Memory B cell (primary cell): Measurements from ENCODE around the gene KCNF1.

Experiments
- ATAC-seq: fragments of 150-1000 bp; cut with Tn5 transposase; 2 replicates; pipeline ENCODE4 v1.10.0; 2021; ENCODE audit warnings: low read depth, mild to moderate bottlenecking, moderate library complexity
- DNase-seq, 2 donors: peaks; one replicate each; pipeline ENCODE4 v3.0.0; 2022; ENCODE audit warnings: low spot score in 2 of 2
- H3K27ac Mint-ChIP-seq: one replicate; pipeline ENCODE4 v1.8.0; 2022; ENCODE audit warnings: mild to moderate bottlenecking, moderate library complexity, mixed read lengths
- H3K27me3 Mint-ChIP-seq: one replicate; pipeline ENCODE4 v1.8.0; 2022; ENCODE audit warnings: mixed read lengths
- H3K36me3 Mint-ChIP-seq: one replicate; pipeline ENCODE4 v1.8.0; 2022; ENCODE audit warnings: mild to moderate bottlenecking, mixed read lengths
- H3K4me1 Mint-ChIP-seq: one replicate; pipeline ENCODE4 v1.8.0; 2022; ENCODE audit warnings: mixed read lengths
- H3K4me3 Mint-ChIP-seq: one replicate; pipeline ENCODE4 v1.8.0; 2022; ENCODE audit warnings: mild to moderate bottlenecking, moderate library complexity, mixed read lengths
- H3K9me3 Mint-ChIP-seq: one replicate; pipeline ENCODE4 v1.8.0; 2022; ENCODE audit warnings: mixed read lengths

The KCNF1 gene

GRCh38 chr2:10926191-10926820, 14.6 kb downstream of the KCNF1 start:
- no peak for ATAC-seq
- H3K27me3 Mint-ChIP-seq: peaks cover 12% of the 10 kb centered on the region
- H3K4me1 Mint-ChIP-seq: no peaks in the 10 kb centered on the region
- H3K4me3 Mint-ChIP-seq: no peak overlapping the region
- no peak for DNase-seq
- H3K27ac Mint-ChIP-seq: no peak overlapping the region
- H3K36me3 Mint-ChIP-seq: no peaks in the 10 kb centered on the region
- peaks cover 2% of the 10 kb centered on the region for H3K9me3 Mint-ChIP-seq

DNA sequence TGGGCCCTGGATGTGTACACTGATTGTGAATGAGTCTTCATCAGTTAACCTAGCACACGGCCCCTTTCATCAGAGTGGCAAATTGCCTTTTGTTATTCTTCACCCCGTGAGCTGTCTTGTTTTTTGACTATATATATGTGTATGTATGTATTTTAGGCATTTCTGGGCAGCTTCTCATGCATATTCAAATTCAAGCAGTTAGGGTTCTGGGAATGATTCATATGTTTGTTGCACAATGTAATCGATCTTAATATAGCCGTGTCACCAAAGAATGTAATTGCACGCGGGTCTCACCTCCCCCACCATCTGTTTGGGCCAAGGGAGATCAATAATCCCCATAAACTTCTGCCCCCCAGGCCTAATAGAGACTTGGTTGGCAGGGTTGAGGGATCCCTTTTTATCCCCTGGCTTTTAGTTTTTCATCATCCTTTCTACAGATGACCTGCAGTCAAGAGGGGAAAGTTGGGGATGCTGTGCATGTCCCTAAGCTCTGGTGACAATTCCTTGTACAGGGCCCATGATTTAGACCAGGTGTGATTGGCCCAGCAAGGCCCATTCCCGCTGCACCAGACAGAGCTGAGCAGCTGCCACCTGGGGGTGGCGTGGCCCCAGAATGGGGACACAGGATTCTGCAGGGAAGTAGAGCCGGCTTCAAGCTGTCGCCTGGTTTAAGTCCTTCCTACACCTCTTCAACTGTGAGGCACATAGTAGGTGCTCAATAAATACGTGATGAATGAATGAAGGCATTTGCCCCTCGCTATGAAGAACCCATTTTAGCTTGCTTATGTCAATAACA, 19.2 kb downstream of the KCNF1 start:
- Mint-ChIP-seq H3K9me3 (peaks cover 2% of the 10 kb centered on the region), H3K4me3 (no peak overlapping the region), H3K27me3 (peaks cover 13% of the 10 kb centered on the region), H3K27ac (no peak overlapping the region), H3K4me1 (no peaks in the 10 kb centered on the region), H3K36me3 (no peaks in the 10 kb centered on the region)
- DNase-seq (no peak), ATAC-seq (no peak)

- H3K4me3 Mint-ChIP-seq: no peak overlapping the region
- ATAC-seq: no peak
- H3K4me1 Mint-ChIP-seq: no peaks in the 10 kb centered on the region
- no peak for DNase-seq
- H3K27ac Mint-ChIP-seq: no peak overlapping the region
- H3K27me3 Mint-ChIP-seq: peaks cover 16% of the 10 kb centered on the region
- H3K9me3 Mint-ChIP-seq: peaks cover 2% of the 10 kb centered on the region
- no peaks in the 10 kb centered on the region for H3K36me3 Mint-ChIP-seq
Observed at GRCh38 chr2:10931710-10932255, 20.0 kb downstream of the KCNF1 start.

DNA sequence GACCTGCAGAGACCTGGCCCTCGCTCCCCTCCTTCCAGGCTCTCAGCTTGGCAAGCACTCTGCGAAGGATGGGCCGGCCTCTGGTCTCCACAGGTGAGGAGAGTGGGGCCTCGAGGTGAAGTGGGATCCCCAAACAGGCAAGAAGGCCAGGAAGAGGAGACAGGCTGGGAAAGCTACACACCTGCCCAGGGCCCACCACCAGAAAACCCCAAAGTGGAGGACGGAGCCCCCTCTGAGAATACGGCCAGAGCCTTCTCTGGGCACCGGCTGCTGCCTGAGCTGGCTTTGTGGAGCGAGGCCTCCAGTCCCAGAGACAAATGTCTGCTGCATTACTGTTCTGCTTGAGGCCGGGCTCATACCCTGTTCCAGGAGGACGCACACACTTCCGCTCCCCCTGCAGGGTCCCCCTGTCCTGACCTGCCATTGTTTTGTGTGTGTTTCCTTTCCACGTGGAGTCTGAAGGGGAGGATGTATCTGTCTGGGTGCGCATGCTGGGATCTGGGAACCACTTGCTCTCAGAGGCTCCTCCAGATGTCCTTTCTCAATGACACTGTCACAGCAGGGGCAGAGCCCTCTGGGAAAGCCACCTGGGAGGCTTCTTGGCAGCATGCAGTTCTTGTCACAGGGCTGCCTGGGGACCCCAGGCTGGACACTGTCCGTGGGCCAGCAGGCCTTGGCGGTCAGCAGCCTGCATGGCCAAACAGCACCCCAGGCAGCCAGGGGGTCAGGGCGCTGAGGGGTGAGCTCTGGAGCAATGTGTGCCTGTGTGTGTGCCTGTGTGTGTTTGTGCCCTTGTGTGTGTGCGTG, 20.8 kb downstream of the KCNF1 start:
- no peak overlapping the region for H3K27ac Mint-ChIP-seq
- no peak for DNase-seq
- peaks cover 16% of the 10 kb centered on the region for H3K27me3 Mint-ChIP-seq
- H3K4me1 Mint-ChIP-seq: no peaks in the 10 kb centered on the region
- ATAC-seq: no peak
- peaks cover 2% of the 10 kb centered on the region for H3K9me3 Mint-ChIP-seq
- no peaks in the 10 kb centered on the region for H3K36me3 Mint-ChIP-seq
- H3K4me3 Mint-ChIP-seq: no peak overlapping the region

- ATAC-seq (no peak), DNase-seq (no peak)
- Mint-ChIP-seq H3K27me3 (peaks cover 13% of the 10 kb centered on the region), H3K27ac (no peak overlapping the region), H3K9me3 (no peaks in the 10 kb centered on the region), H3K4me3 (no peak overlapping the region), H3K4me1 (no peaks in the 10 kb centered on the region), H3K36me3 (no peaks in the 10 kb centered on the region)
Observed at GRCh38 chr2:10933700-10934225, 22.0 kb downstream of the KCNF1 start.

- DNase-seq (no peak), ATAC-seq (no peak)
- Mint-ChIP-seq H3K4me1 (no peaks in the 10 kb centered on the region), H3K36me3 (peaks cover 2% of the 10 kb centered on the region), H3K27ac (no peak overlapping the region), H3K4me3 (no peak overlapping the region), H3K27me3 (peaks cover 13% of the 10 kb centered on the region), H3K9me3 (peaks cover 6% of the 10 kb centered on the region)
Observed at GRCh38 chr2:10934308-10934978, 22.7 kb downstream of the KCNF1 start.

DNA sequence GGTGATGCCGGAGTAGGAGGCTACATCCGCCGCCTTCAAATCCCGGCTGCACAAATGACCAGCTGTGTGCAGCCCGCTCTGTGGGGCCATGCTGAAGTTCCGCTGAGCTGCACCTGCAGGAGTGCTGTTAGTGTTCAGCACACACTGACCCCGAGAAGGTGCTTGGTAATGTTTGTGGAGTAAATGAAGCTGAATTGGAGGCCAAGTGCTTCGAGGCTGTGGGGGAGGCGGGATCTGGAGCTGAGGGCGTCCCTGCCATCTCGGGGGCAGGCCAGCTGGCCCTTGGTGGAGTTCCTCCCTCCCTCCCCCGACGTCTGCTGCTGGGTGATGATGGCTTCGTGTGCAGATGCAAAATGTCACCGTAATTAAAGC, 23.2 kb downstream of the KCNF1 start:
- Mint-ChIP-seq H3K27me3 (peaks cover 13% of the 10 kb centered on the region), H3K4me1 (no peaks in the 10 kb centered on the region), H3K27ac (no peak overlapping the region), H3K9me3 (peaks cover 7% of the 10 kb centered on the region), H3K4me3 (no peak overlapping the region), H3K36me3 (peaks cover 2% of the 10 kb centered on the region)
- no peak for ATAC-seq
- DNase-seq: no peak

- Mint-ChIP-seq H3K9me3 (peaks cover 8% of the 10 kb centered on the region), H3K36me3 (peaks cover 2% of the 10 kb centered on the region), H3K27ac (no peak overlapping the region), H3K4me3 (no peak overlapping the region), H3K4me1 (no peaks in the 10 kb centered on the region), H3K27me3 (peaks cover 13% of the 10 kb centered on the region)
- DNase-seq (no peak), ATAC-seq (no peak)
Observed at GRCh38 chr2:10935366-10935918, 23.7 kb downstream of the KCNF1 start.

- Mint-ChIP-seq H3K9me3 (peaks cover 8% of the 10 kb centered on the region), H3K36me3 (peaks cover 2% of the 10 kb centered on the region), H3K27me3 (peaks cover 15% of the 10 kb centered on the region), H3K4me3 (no peak overlapping the region), H3K27ac (no peak overlapping the region), H3K4me1 (no peaks in the 10 kb centered on the region)
- DNase-seq (no peak), ATAC-seq (no peak)
Observed at GRCh38 chr2:10935953-10936942, 24.5 kb downstream of the KCNF1 start.

GRCh38 chr2:10939058-10939457, 27.3 kb downstream of the KCNF1 start:
- H3K36me3 Mint-ChIP-seq: peaks cover 2% of the 10 kb centered on the region
- no peaks in the 10 kb centered on the region for H3K4me1 Mint-ChIP-seq
- ATAC-seq (no peak), DNase-seq (no peak)
- H3K4me3 Mint-ChIP-seq: no peak overlapping the region
- H3K9me3 Mint-ChIP-seq: peaks cover 8% of the 10 kb centered on the region
- H3K27me3 Mint-ChIP-seq: peaks cover 11% of the 10 kb centered on the region
- no peak overlapping the region for H3K27ac Mint-ChIP-seq

GRCh38 chr2:10940596-10940995, 28.9 kb downstream of the KCNF1 start:
- ATAC-seq: no peak

GRCh38 chr2:10941383-10941782, 29.6 kb downstream of the KCNF1 start:
- peaks cover 8% of the 10 kb centered on the region for H3K9me3 Mint-ChIP-seq
- no peak overlapping the region for H3K4me3 Mint-ChIP-seq
- H3K27ac Mint-ChIP-seq: no peak overlapping the region
- DNase-seq: no peak
- H3K4me1 Mint-ChIP-seq: no peaks in the 10 kb centered on the region
- no peak for ATAC-seq
- H3K27me3 Mint-ChIP-seq: peaks cover 11% of the 10 kb centered on the region
- H3K36me3 Mint-ChIP-seq: peaks cover 2% of the 10 kb centered on the region

More at GRCh38 chr2:10940596-10940995, 28.9 kb downstream of the KCNF1 start:
- no peak for DNase-seq
- Mint-ChIP-seq H3K27me3 (peaks cover 14% of the 10 kb centered on the region), H3K4me3 (no peak overlapping the region), H3K4me1 (no peaks in the 10 kb centered on the region), H3K9me3 (peaks cover 8% of the 10 kb centered on the region), H3K36me3 (peaks cover 2% of the 10 kb centered on the region), H3K27ac (no peak overlapping the region)
